GM19467 (cell line): ENCODE measurements around the gene SPRY2.
"Not testable (repeated sequence)": the region's sequence is repeated elsewhere in the genome, so short reads cannot be mapped to it uniquely, and the experiment has no call there.

Experiments
- ATAC-seq: cut with Tn5 transposase; IDR thresholded peaks from one replicate; pipeline ENCODE4 v1.9.1; 2021; ENCODE audit warnings: mild to moderate bottlenecking, moderate library complexity; ENCODE audit not compliant: unreplicated experiment

SPRY2 gene

DNA sequence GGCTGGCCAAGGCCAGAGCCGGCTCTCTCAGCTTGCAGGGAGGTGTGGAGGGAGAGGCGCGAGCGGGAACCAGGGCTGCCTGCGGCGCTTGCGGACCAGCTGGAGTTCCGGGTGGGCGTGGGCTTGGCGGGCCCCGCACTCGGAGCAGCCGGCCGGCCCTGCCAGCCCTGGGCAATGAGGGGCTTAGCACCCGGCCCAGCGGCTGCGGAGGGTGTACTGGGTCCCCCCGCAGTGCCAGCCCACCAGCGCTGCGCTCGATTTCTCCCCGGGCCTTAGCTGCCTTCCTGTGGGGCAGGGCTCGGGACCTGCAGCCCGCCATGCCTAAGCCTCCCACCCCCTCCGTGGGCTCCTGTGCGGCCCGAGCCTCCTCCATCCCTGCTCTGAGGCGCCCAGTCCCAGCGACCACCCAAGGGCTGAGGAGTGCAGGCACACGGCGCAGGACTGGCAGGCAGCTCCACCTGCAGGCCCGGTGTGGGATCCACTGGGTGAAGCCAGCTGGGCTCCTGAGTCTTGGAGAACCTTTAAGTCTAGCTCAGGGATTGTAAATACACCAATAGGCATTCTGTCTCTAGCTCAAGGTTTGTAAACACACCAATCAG, 14.7 kb upstream of the SPRY2 start:
- not testable (repeated sequence) for ATAC-seq

DNA sequence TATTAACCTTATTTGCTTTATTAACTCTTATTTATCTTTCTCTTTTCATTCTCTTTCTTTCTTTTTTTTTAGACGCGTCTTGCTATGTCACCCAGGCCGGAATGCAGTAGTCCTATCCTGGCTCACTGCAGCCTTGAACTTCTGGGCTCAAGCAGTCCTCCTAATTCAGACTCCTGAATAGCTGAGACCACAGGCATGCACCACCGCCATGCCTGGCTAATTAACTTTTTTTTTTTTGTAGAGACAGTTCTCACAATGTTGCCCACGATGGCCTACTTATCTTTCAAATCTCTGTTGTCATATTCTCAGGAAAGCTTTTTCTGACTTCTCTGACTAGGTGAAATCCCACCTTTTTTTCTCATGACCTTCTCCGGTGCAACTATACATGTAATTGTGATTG, 7.8 kb upstream of the SPRY2 start:
- ATAC-seq: no peak

DNA sequence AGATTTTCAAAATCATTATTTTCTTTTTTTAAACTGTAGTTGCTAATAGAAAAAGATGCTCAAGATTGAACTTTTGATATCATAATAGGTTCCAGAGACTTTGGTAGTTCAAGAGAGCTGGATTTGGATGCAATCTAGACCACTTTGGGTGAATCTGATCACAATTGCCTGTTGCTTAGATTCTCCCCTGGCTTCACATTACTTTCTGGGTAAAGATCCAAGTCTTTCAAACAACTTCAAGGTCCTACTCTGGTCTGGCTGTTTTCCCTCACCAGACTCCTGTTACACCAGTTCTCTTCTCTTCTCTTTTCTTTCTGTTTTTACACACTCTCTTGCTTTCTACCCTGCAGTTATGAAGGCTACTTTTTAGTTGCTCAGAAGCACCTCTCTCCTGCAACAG, 7.4 kb upstream of the SPRY2 start:
- no peak for ATAC-seq

GRCh38 chr13:80345771-80346510, 5.0 kb upstream of the SPRY2 start:
- ATAC-seq: no peak

- ATAC-seq: not testable (repeated sequence)
These were observed 3.1 kb upstream of the SPRY2 start for GRCh38 chr13:80344032-80344431.

GRCh38 chr13:80342471-80343371, 1.8 kb upstream of the SPRY2 start:
- ATAC-seq: peak; percentile 48

DNA sequence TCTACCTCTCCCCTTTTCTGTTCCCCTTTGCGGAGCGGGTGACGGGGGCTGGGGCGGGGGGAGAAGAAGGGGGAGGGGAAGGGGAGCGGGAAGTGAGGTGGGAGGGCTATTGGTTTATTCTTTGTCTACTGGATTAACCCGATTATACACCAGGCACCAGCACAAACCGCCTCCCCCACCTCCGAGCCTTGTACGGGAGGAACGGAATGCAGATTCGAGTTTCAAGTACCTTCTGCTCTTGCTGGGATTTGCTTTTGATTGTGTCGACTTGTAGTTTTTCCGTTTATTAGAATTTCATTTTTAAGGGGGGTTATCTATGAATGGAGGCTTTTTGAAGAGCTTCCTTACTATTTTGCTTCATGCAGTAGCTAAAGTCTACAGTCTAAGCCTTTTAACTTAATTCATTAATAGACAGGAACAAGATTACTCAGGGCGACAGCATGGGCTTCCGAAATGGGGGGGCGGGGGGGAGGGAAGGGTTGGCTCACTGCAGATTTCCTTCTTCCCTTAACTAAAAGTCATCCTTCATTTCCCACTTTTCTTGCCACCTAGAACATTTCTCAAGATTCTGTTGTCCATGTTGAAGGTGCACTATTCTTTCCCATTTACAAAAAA, 937 bp upstream of the SPRY2 start:
- ATAC-seq: no peak

DNA sequence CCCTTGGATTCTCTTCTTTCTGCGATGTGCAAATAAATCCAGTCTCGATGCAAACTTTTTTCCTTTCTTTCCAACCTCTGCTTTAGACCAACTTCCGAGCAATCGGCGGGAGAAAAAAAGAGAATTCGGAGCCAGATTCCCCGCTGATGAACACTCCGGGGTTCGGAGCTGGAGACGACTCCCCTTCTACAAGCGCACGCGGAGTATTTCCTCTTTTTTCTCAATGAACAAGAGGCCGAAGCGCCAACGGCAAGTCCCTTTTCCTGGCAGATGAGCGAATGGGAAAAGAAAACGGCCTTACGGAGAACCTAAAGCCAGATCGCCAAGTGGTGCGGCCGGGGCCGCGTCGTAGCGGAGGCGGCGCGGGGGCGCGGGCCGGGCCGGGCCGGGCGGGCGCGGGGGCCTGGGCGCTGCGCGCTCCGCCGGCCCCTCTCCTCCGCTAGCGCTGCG, 250 bp downstream of the SPRY2 start:
- no peak for ATAC-seq

DNA sequence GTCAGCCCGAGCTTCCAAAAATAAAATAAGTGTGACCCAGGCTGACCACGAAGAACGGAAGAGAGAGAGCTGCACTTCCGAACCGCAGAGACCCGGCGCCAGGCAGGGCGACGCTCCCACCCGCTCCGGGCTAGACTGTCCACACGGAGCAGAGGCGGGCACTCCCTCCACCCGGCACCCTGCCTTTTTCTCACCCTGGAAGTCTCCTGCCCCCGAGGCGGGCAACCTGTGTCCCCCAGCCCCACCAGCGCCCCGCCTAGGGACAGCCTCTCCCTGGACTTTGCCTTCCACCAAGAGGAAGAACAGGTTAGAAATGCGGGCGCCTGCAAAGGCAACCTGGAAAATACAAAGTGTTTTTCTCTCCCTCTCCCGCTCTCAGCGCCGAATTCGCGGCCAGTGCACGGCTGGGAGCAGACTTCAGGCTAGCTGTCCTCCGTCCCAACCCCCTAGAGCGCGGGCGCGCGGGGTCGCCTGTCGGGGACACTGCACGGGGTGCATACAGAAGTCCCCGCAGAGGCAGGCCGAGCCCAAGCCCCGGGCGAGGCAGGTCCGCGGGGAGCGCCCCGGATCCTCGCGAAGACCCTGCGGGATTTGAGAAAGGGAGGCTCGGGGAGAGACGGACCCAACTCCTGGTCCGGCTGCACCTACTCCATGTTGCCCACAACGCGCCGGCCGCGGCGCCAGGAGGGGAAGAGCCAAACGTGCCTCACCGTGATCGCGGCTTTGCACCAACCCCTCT, 845 bp downstream of the SPRY2 start:
- peak; percentile 25 for ATAC-seq

DNA sequence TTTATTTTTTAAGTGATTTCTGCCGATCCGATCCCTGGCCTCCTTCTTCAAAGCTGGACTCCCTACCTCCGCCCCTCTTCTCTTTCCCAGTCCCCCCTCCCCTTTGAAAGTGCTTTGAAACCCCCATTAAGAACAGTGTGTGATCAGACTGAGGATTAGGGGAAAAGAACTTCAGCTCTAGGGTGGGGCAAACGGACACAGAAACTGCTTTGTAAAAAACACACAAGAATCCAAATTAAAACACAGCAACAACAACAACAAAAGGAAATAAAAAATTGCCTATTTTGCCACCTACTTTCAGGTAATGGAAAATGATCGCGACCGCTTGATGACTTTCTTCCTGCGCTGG, 1.4 kb downstream of the SPRY2 start:
- no peak for ATAC-seq

DNA sequence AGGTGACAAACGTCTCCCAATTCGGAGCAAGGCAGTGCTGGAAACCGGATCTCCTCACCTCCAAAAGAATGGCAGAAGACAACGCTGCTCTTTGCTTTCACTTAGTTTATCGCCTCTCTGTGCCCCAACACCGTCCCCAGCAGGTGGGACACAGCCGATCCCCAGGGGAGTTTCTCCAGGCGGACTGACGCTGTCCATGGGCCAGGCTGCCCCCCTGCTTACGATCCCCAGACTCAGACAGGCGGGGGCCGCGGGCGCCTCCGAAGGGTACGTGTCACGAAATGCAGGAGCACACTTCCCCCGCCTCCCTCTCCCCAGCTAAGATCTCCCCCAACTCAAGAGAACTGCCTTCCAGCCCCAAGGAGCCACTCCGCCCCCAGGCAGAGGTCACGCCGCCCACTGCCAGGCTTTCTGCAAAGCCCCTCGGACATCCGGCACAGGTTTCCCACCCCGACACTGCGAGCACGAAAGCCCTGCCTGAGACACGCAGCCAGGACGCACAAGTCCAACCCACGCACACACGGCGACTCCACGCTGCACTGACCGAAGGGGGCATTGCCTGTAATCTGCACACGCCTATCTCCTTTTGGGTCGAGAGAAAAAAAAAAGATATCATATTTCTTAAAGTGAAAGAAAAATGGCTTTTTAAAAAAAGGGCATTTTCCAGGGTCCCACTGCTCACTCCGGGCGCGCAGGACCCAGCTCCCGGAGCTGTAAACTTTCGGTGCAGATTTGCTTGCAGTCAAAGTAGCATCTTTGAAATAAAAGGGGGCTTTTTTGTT, 2.0 kb downstream of the SPRY2 start:
- ATAC-seq: no peak

DNA sequence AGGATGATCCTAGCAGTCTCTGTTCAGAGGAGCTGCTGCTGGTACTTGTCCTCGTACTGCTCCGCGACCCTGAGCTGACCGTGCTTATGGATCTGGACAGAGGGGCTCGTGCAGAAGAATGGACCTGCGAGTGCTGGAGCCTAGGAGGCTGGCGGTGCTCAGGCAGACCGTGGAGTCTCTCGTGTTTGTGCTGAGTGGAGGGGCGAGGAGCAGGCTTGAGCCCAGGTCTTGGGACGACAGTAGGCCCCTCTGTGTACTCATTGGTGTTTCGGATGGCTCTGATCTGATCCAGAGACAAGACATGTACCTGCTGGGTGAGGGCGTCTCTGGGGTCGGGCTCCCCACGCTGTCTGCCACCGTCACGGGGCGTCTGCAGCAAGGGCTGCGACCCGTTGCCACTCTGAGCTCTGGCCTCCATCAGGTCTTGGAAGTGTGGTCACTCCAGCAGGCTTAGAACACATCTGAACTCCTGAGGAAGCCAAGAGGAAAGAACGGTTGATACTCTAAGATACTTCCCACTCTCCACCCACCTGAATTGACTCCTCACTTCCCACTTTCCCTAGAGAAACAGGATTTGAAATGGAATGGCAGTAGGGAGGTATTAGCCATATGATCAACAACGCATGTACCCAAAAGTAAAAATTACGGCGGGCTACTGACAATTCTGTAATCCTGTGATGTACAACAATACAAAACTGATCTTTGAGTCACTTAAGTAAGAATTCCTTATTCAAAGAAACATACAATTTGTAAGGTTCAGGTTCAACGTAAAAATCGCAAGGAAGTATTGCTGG, 3.4 kb downstream of the SPRY2 start:
- ATAC-seq: no peak

DNA sequence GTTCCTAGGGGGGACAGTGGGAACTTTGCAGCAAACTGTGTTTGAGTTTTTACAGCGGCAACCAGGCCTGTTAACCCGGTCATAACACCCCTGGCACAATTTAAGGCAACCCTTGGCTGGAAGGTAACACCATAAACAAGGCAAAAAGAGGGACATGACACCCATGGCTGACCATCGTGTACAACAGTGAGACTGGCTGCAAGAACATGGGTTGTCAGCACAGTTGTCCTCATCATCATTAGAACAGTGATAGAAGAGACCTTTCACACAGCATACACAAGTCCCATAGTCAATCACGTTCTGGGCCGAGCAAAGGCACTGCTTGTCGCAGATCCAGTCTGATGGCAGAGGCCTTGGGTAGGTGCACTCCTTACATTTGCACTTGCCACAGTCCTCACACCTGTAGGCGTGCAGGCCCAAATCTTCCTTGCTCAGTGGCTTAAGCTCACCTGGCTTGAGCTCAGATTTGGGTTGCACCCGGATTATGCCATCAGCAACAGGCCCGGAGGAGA, 4.1 kb downstream of the SPRY2 start:
- ATAC-seq: no peak

DNA sequence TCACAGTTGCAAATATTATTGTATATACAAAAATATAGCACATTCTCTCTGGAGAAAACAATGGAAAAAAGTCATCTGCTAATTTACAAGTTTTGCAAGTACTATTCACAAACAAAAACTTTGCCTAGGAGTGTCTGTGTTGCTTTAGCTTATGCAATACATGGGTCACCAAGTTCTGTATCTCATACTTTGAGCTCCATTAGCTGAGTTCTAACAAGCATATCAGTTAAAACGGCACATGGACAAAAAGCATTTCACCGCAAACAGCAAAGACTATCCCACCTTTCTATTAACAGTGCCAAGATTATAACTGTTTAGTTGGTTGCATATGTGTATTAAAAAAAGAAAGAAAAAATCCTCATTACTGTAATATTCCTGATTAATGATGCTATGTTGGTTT, 4.6 kb downstream of the SPRY2 start:
- no peak for ATAC-seq

- no peak for ATAC-seq
These were observed 6.2 kb downstream of the SPRY2 start for GRCh38 chr13:80334597-80335260.

DNA sequence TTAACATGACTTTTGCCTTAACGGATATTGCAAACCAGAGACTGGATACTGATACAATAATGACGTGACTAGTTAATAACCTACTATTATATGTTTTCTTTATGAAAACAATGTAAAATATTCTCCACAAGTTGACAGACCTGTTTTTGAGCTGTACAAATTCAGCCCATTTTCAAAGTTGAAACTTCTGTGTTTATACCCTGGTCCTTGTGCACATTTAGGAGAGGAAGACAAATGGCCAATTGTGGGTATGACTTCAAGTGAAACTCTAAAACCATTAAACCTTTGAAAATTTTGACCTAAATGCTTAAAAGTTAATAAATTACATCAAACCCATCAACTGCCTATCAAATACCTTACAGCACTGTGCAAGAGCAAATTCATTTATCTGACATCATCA, 8.9 kb downstream of the SPRY2 start:
- no peak for ATAC-seq

DNA sequence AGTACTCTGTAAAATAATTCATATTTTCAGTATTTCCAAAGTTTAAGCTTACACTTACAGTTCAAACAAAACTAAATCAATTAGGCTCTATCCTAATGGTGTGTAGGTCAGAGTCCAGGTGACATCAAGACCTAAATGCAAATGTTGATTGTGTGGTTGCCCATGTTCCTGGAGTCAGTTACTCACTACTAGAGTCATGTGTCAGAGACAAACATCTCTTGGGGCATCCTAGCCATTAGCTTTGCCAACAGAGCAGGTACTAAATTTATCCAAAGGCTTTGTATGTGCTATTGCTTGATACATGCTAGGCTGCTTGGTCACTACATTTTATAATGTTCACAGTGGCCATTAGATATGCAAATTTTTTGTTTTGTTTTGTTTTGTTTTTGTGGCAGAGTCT, 11.7 kb downstream of the SPRY2 start:
- ATAC-seq: no peak

- no peak for ATAC-seq
These were observed 21.9 kb downstream of the SPRY2 start for GRCh38 chr13:80319004-80319403.
